ENCODE data around the gene C7.

Gene C7

GRCh38 chr5:40962207-40962955 is 53.1 kb downstream of the C7 start:
- peak; percentile 62 for TF ChIP-seq CTCF (conservative IDR thresholded peaks at IDR 0.05)
- H3K27ac ChIP-seq: no peak overlapping the region

GRCh38 chr5:40972434-40972833 is 63.1 kb downstream of the C7 start:
- no peak for TF ChIP-seq CTCF (conservative IDR thresholded peaks at IDR 0.05)
- no peak overlapping the region for H3K27ac ChIP-seq

- no peak overlapping the region for H3K27ac ChIP-seq
- TF ChIP-seq CTCF (conservative IDR thresholded peaks at IDR 0.05): no peak
These were observed 64.2 kb downstream of the C7 start for GRCh38 chr5:40973364-40974004.

GRCh38 chr5:40976041-40976440 is 66.7 kb downstream of the C7 start:
- no peak for TF ChIP-seq CTCF (conservative IDR thresholded peaks at IDR 0.05)
- no peak overlapping the region for H3K27ac ChIP-seq

GRCh38 chr5:40976836-40977235 is 67.5 kb downstream of the C7 start:
- no peak overlapping the region for H3K27ac ChIP-seq
- TF ChIP-seq CTCF (conservative IDR thresholded peaks at IDR 0.05): no peak

GRCh38 chr5:40981420-40981819 is 72.1 kb downstream of the C7 start:
- no peak for TF ChIP-seq CTCF (conservative IDR thresholded peaks at IDR 0.05)
- no peak overlapping the region for H3K27ac ChIP-seq

- TF ChIP-seq CTCF (conservative IDR thresholded peaks at IDR 0.05): no peak
- no peak overlapping the region for H3K27ac ChIP-seq
These were observed 74.5 kb downstream of the C7 start for GRCh38 chr5:40983781-40984180.
